ENCODE results near the gene LRRC14B.

LRRC14B gene

GRCh38 chr5:166441-167372 lies 24.6 kb upstream of the LRRC14B start:
- H3K4me1 ChIP-seq (ENCODE audit: control insufficient read depth in 5 of 5, insufficient read depth in 5 of 5, low read length in 5 of 5), result peaks cover 0 to 18% (median 0%) of the 10 kb centered on the region in 5 donors
- no peaks in the 10 kb centered on the region for H3K9me3 ChIP-seq (ENCODE audit: control insufficient read depth in 5 of 5, low read length in 5 of 5)
- H3K36me3 ChIP-seq (ENCODE audit: control insufficient read depth in 5 of 5, insufficient read depth in 5 of 5, low read length in 5 of 5), result no peaks in the 10 kb centered on the region
- peaks cover 0 to 6% (median 4%) of the 10 kb centered on the region in 5 donors for H3K27me3 ChIP-seq (ENCODE audit: control insufficient read depth in 5 of 5, insufficient read depth in 4 of 5, low read length in 5 of 5)
- H3K9ac ChIP-seq (ENCODE audit: low read length in 5 of 5), result no peak overlapping the region
- H3K4me3 ChIP-seq (ENCODE audit: low read depth in 1 of 5, low read length in 5 of 5), result no peak overlapping the region
- H3K27ac ChIP-seq (ENCODE audit: low read depth, low read length), result no peak overlapping the region

GRCh38 chr5:167511-167910 lies 23.8 kb upstream of the LRRC14B start:
- H3K9me3 ChIP-seq (ENCODE audit: control insufficient read depth in 5 of 5, low read length in 5 of 5), result no peaks in the 10 kb centered on the region

GRCh38 chr5:167982-168660 lies 23.2 kb upstream of the LRRC14B start:
- Histone ChIP-seq H3K27ac (ENCODE audit: low read depth, low read length) (no peak overlapping the region), H3K4me1 (ENCODE audit: control insufficient read depth in 5 of 5, insufficient read depth in 5 of 5, low read length in 5 of 5) (peaks cover 0 to 18% (median 0%) of the 10 kb centered on the region in 5 donors), H3K9ac (ENCODE audit: low read length in 5 of 5) (no peak overlapping the region), H3K9me3 (ENCODE audit: control insufficient read depth in 5 of 5, low read length in 5 of 5) (no peaks in the 10 kb centered on the region), H3K4me3 (ENCODE audit: low read depth in 1 of 5, low read length in 5 of 5) (no peak overlapping the region), H3K36me3 (ENCODE audit: control insufficient read depth in 5 of 5, insufficient read depth in 5 of 5, low read length in 5 of 5) (no peaks in the 10 kb centered on the region), H3K27me3 (ENCODE audit: control insufficient read depth in 5 of 5, insufficient read depth in 4 of 5, low read length in 5 of 5) (peaks cover 4 to 10% (median 6%) of the 10 kb centered on the region in 5 donors)

More at GRCh38 chr5:167511-167910, 23.8 kb upstream of the LRRC14B start:
- Histone ChIP-seq H3K27ac (ENCODE audit: low read depth, low read length) (no peak overlapping the region), H3K4me3 (ENCODE audit: low read depth in 1 of 5, low read length in 5 of 5) (no peak overlapping the region), H3K4me1 (ENCODE audit: control insufficient read depth in 5 of 5, insufficient read depth in 5 of 5, low read length in 5 of 5) (peaks cover 0 to 18% (median 0%) of the 10 kb centered on the region in 5 donors), H3K36me3 (ENCODE audit: control insufficient read depth in 5 of 5, insufficient read depth in 5 of 5, low read length in 5 of 5) (no peaks in the 10 kb centered on the region), H3K27me3 (ENCODE audit: control insufficient read depth in 5 of 5, insufficient read depth in 4 of 5, low read length in 5 of 5) (peaks cover 2 to 6% (median 5%) of the 10 kb centered on the region in 5 donors), H3K9ac (ENCODE audit: low read length in 5 of 5) (no peak overlapping the region)

GRCh38 chr5:169071-169727 lies 22.1 kb upstream of the LRRC14B start:
- Histone ChIP-seq H3K27me3 (ENCODE audit: control insufficient read depth in 5 of 5, insufficient read depth in 4 of 5, low read length in 5 of 5) (peaks cover 4 to 16% (median 7%) of the 10 kb centered on the region in 5 donors), H3K4me3 (ENCODE audit: low read depth in 1 of 5, low read length in 5 of 5) (no peak overlapping the region), H3K9ac (ENCODE audit: low read length in 5 of 5) (no peak overlapping the region), H3K27ac (ENCODE audit: low read depth, low read length) (no peak overlapping the region), H3K9me3 (ENCODE audit: control insufficient read depth in 5 of 5, low read length in 5 of 5) (no peaks in the 10 kb centered on the region), H3K4me1 (ENCODE audit: control insufficient read depth in 5 of 5, insufficient read depth in 5 of 5, low read length in 5 of 5) (peaks cover 0 to 18% (median 0%) of the 10 kb centered on the region in 5 donors), H3K36me3 (ENCODE audit: control insufficient read depth in 5 of 5, insufficient read depth in 5 of 5, low read length in 5 of 5) (no peaks in the 10 kb centered on the region)

GRCh38 chr5:169728-170094 lies 21.6 kb upstream of the LRRC14B start:
- Histone ChIP-seq H3K4me1 (ENCODE audit: control insufficient read depth in 5 of 5, insufficient read depth in 5 of 5, low read length in 5 of 5) (peaks cover 0 to 18% (median 0%) of the 10 kb centered on the region in 5 donors), H3K9me3 (ENCODE audit: control insufficient read depth in 5 of 5, low read length in 5 of 5) (no peaks in the 10 kb centered on the region), H3K9ac (ENCODE audit: low read length in 5 of 5) (no peak overlapping the region), H3K27ac (ENCODE audit: low read depth, low read length) (no peak overlapping the region), H3K36me3 (ENCODE audit: control insufficient read depth in 5 of 5, insufficient read depth in 5 of 5, low read length in 5 of 5) (no peaks in the 10 kb centered on the region), H3K4me3 (ENCODE audit: low read depth in 1 of 5, low read length in 5 of 5) (no peak overlapping the region), H3K27me3 (ENCODE audit: control insufficient read depth in 5 of 5, insufficient read depth in 4 of 5, low read length in 5 of 5) (peaks cover 4 to 16% (median 7%) of the 10 kb centered on the region in 5 donors)

GRCh38 chr5:170971-171800 lies 20.1 kb upstream of the LRRC14B start:
- H3K27me3 ChIP-seq (ENCODE audit: control insufficient read depth in 5 of 5, insufficient read depth in 4 of 5, low read length in 5 of 5), result peaks cover 4 to 16% (median 7%) of the 10 kb centered on the region in 5 donors
- peaks cover 0 to 18% (median 0%) of the 10 kb centered on the region in 5 donors for H3K4me1 ChIP-seq (ENCODE audit: control insufficient read depth in 5 of 5, insufficient read depth in 5 of 5, low read length in 5 of 5)
- no peak overlapping the region for H3K27ac ChIP-seq (ENCODE audit: low read depth, low read length)
- H3K9ac ChIP-seq (ENCODE audit: low read length in 5 of 5), result no peak overlapping the region
- no peaks in the 10 kb centered on the region for H3K9me3 ChIP-seq (ENCODE audit: control insufficient read depth in 5 of 5, low read length in 5 of 5)
- H3K4me3 ChIP-seq (ENCODE audit: low read depth in 1 of 5, low read length in 5 of 5), result no peak overlapping the region
- no peaks in the 10 kb centered on the region for H3K36me3 ChIP-seq (ENCODE audit: control insufficient read depth in 5 of 5, insufficient read depth in 5 of 5, low read length in 5 of 5)

- Histone ChIP-seq H3K4me1 (ENCODE audit: control insufficient read depth in 5 of 5, insufficient read depth in 5 of 5, low read length in 5 of 5) (peaks cover 0 to 18% (median 0%) of the 10 kb centered on the region in 5 donors), H3K27ac (ENCODE audit: low read depth, low read length) (no peak overlapping the region), H3K36me3 (ENCODE audit: control insufficient read depth in 5 of 5, insufficient read depth in 5 of 5, low read length in 5 of 5) (no peaks in the 10 kb centered on the region), H3K9me3 (ENCODE audit: control insufficient read depth in 5 of 5, low read length in 5 of 5) (no peaks in the 10 kb centered on the region), H3K27me3 (ENCODE audit: control insufficient read depth in 5 of 5, insufficient read depth in 4 of 5, low read length in 5 of 5) (peaks cover 4 to 16% (median 7%) of the 10 kb centered on the region in 5 donors), H3K9ac (ENCODE audit: low read length in 5 of 5) (no peak overlapping the region), H3K4me3 (ENCODE audit: low read depth in 1 of 5, low read length in 5 of 5) (no peak overlapping the region)
Measured at GRCh38 chr5:171801-172331, 19.4 kb upstream of the LRRC14B start.

- Histone ChIP-seq H3K36me3 (ENCODE audit: control insufficient read depth in 5 of 5, insufficient read depth in 5 of 5, low read length in 5 of 5) (no peaks in the 10 kb centered on the region), H3K4me1 (ENCODE audit: control insufficient read depth in 5 of 5, insufficient read depth in 5 of 5, low read length in 5 of 5) (peaks cover 0 to 18% (median 0%) of the 10 kb centered on the region in 5 donors), H3K9ac (ENCODE audit: low read length in 5 of 5) (no peak overlapping the region), H3K9me3 (ENCODE audit: control insufficient read depth in 5 of 5, low read length in 5 of 5) (no peaks in the 10 kb centered on the region), H3K27ac (ENCODE audit: low read depth, low read length) (no peak overlapping the region), H3K27me3 (ENCODE audit: control insufficient read depth in 5 of 5, insufficient read depth in 4 of 5, low read length in 5 of 5) (peaks cover 4 to 16% (median 7%) of the 10 kb centered on the region in 5 donors), H3K4me3 (ENCODE audit: low read depth in 1 of 5, low read length in 5 of 5) (no peak overlapping the region)
Measured at GRCh38 chr5:172421-172820, 18.9 kb upstream of the LRRC14B start.

GRCh38 chr5:172841-173251 lies 18.4 kb upstream of the LRRC14B start:
- no peak overlapping the region for H3K9ac ChIP-seq (ENCODE audit: low read length in 5 of 5)
- H3K27me3 ChIP-seq (ENCODE audit: control insufficient read depth in 5 of 5, insufficient read depth in 4 of 5, low read length in 5 of 5), result peaks cover 4 to 16% (median 7%) of the 10 kb centered on the region in 5 donors
- H3K4me3 ChIP-seq (ENCODE audit: low read depth in 1 of 5, low read length in 5 of 5), result no peak overlapping the region
- no peaks in the 10 kb centered on the region for H3K9me3 ChIP-seq (ENCODE audit: control insufficient read depth in 5 of 5, low read length in 5 of 5)
- H3K27ac ChIP-seq (ENCODE audit: low read depth, low read length), result no peak overlapping the region
- H3K36me3 ChIP-seq (ENCODE audit: control insufficient read depth in 5 of 5, insufficient read depth in 5 of 5, low read length in 5 of 5), result no peaks in the 10 kb centered on the region
- peaks cover 0 to 18% (median 0%) of the 10 kb centered on the region in 5 donors for H3K4me1 ChIP-seq (ENCODE audit: control insufficient read depth in 5 of 5, insufficient read depth in 5 of 5, low read length in 5 of 5)
